DND-41 (cell line): ENCODE data around the gene CALML6.

Source experiments
- CTCF ChIP-seq: IDR thresholded peaks from 2 replicates; pipeline ENCODE4 v1.5.1; 2012; ENCODE audit warnings: borderline replicate concordance, low read length, moderate library complexity, mild to moderate bottlenecking; ENCODE audit not compliant: poor library complexity, severe bottlenecking; ENCODE audit errors: extremely low read depth
- EZH2 ChIP-seq: IDR thresholded peaks from 3 replicates; pipeline ENCODE4 v1.6.1; 2012; ENCODE audit warnings: borderline replicate concordance, low read depth, mild to moderate bottlenecking, moderate library complexity, low read length, inconsistent platforms; ENCODE audit not compliant: severe bottlenecking

GRCh38 chr1:1945782-1946393 lies 30.8 kb downstream of the CALML6 start:
- no peak for TF ChIP-seq CTCF
- TF ChIP-seq EZH2 = no peak
